Coronary artery (tissue), 2 donors: Measurements from ENCODE around the gene DNAAF5.

Experiments used
- DNase-seq: peaks from one replicate; pipeline ENCODE4 v3.0.0-alpha.2; 2017; ENCODE audit warnings: low spot score
- H3K27ac ChIP-seq, 2 donors: fragments of 200-600 bp; sonication (generic); one replicate each; pipeline ENCODE4 v1.5.1; 2016 to 2019
- H3K4me3 ChIP-seq: fragments of 200-600 bp; sonication (generic); 2 replicates; pipeline ENCODE4 v1.5.1; 2016; ENCODE audit warnings: mild to moderate bottlenecking, moderate library complexity
- CTCF ChIP-seq: fragments of 200-600 bp; sonication (generic); IDR thresholded peaks from one replicate; pipeline ENCODE4 v1.5.1; 2019; ENCODE audit warnings: antibody characterized with exemption

Gene DNAAF5

GRCh38 chr7:696812-697551 is 29.5 kb upstream of the DNAAF5 start:
- Histone ChIP-seq H3K27ac (peak overlapping the region in 1 of 2 donors; percentile 42), H3K4me3 (no peak overlapping the region)
- no peak for DNase-seq
- TF ChIP-seq CTCF = no peak

GRCh38 chr7:698515-699475 is 27.7 kb upstream of the DNAAF5 start:
- no peak for DNase-seq
- Histone ChIP-seq H3K4me3 (no peak overlapping the region), H3K27ac (no peak overlapping the region)
- TF ChIP-seq CTCF = no peak

- no peak for DNase-seq
- no peak overlapping the region for H3K4me3 ChIP-seq
- H3K27ac ChIP-seq = no peak overlapping the region
- no peak for TF ChIP-seq CTCF
These were observed 26.9 kb upstream of the DNAAF5 start for GRCh38 chr7:699476-700170.

- no peak for TF ChIP-seq CTCF
- no peak for DNase-seq
- Histone ChIP-seq H3K27ac (no peak overlapping the region), H3K4me3 (no peak overlapping the region)
These were observed 25.3 kb upstream of the DNAAF5 start for GRCh38 chr7:701086-701671.

- no peak overlapping the region for H3K27ac ChIP-seq
- DNase-seq = no peak
- TF ChIP-seq CTCF = no peak
- no peak overlapping the region for H3K4me3 ChIP-seq
These were observed 23.4 kb upstream of the DNAAF5 start for GRCh38 chr7:703049-703448.

GRCh38 chr7:706721-707120 is 19.8 kb upstream of the DNAAF5 start:
- Histone ChIP-seq H3K4me3 (no peak overlapping the region), H3K27ac (no peak overlapping the region)
- no peak for DNase-seq
- no peak for TF ChIP-seq CTCF
